Endodermal cell (in vitro differentiated cells): ENCODE measurements around the gene FBLN2. TPM values are rescaled to one million over a fixed set of nuclear protein-coding genes. Genes with fewer than 3 reads are reported as not detected.
A peak's percentile ranks its signal among the peaks of the same experiment; 100 is the strongest.

ENCODE experiments used
- DNase-seq: peaks from one replicate; pipeline ENCODE4 v3.0.0-alpha.2; 2017
- H3K27ac ChIP-seq: 2 replicates; pipeline ENCODE4 v1.5.1; 2013; ENCODE audit warnings: mild to moderate bottlenecking, low read depth, low read length, moderate library complexity
- H3K27me3 ChIP-seq: 2 replicates; pipeline ENCODE4 v1.6.1; 2013; ENCODE audit warnings: mild to moderate bottlenecking, low read length, moderate library complexity; ENCODE audit not compliant: insufficient read depth, control insufficient read depth, poor library complexity, severe bottlenecking
- H3K36me3 ChIP-seq: 2 replicates; pipeline ENCODE4 v1.7.0; 2013; ENCODE audit warnings: mild to moderate bottlenecking, low read length, moderate library complexity; ENCODE audit not compliant: control insufficient read depth, insufficient read depth
- H3K4me1 ChIP-seq: one replicate; pipeline ENCODE4 v1.7.0; 2013; ENCODE audit warnings: low read length; ENCODE audit not compliant: control insufficient read depth, insufficient read depth
- H3K4me3 ChIP-seq: 2 replicates; pipeline ENCODE4 v1.5.1; 2013; ENCODE audit warnings: mild to moderate bottlenecking, low read length, moderate library complexity
- H3K9ac ChIP-seq: 2 replicates; pipeline ENCODE4 v1.6.1; 2013; ENCODE audit warnings: mild to moderate bottlenecking, low read length, moderate library complexity; ENCODE audit not compliant: poor library complexity, severe bottlenecking; ENCODE audit errors: extremely low read depth
- H3K9me3 ChIP-seq: 2 replicates; pipeline ENCODE4 v1.6.1; 2013; ENCODE audit warnings: mild to moderate bottlenecking, low read length, moderate library complexity; ENCODE audit not compliant: control insufficient read depth
- H3K27ac Mint-ChIP-seq: 2 replicates; pipeline ENCODE4 v1.8.0; 2020; ENCODE audit warnings: mixed read lengths
- H3K27me3 Mint-ChIP-seq: 2 replicates; pipeline ENCODE4 v1.8.0; 2021; ENCODE audit warnings: mild to moderate bottlenecking, mixed read lengths; ENCODE audit not compliant: insufficient read depth
- H3K36me3 Mint-ChIP-seq: 2 replicates; pipeline ENCODE4 v1.8.0; 2020; ENCODE audit warnings: low read depth, mixed read lengths
- H3K4me1 Mint-ChIP-seq: 2 replicates; pipeline ENCODE4 v1.8.0; 2020; ENCODE audit warnings: mixed read lengths
- H3K4me3 Mint-ChIP-seq: 2 replicates; pipeline ENCODE4 v1.8.0; 2020; ENCODE audit warnings: mild to moderate bottlenecking, moderate library complexity, mixed read lengths
- H3K9me3 Mint-ChIP-seq: 2 replicates; pipeline ENCODE4 v1.8.0; 2020; ENCODE audit warnings: mild to moderate bottlenecking, mixed read lengths
- WGBS, 2 experiments: methylation state at CpG; one replicate each; pipeline versions ENCODE4 v1.1.5 to v1.1.7; 2013; ENCODE audit warnings: missing lambda C conversion rate in 2 of 2, mixed read lengths in 1 of 2; ENCODE audit not compliant: insufficient coverage in 1 of 2, insufficient read length in 1 of 2; 5-methylcytosine and 5-hydroxymethylcytosine counted together
- total RNA-seq, 2 donors: library from RNA; stranded (reverse); fragmentation: NEBNext Ultra II Directional in 1 of 2; extraction: Animal tissue kit (Norgen Biotek cat#: 25700) in 1 of 2; gene quantifications; 2 replicates in 1 of 2; 3 replicates in 1 of 2; pipeline ENCODE4 v1.2.1, GENCODE V29; 2021
- TF ChIP-seq, protein P1 (sequence below): fragments of 200-600 bp; sonication (generic); conservative IDR thresholded peaks from 2 replicates; pipeline ENCODE4 v1.5.0; 2021; ENCODE audit warnings: antibody characterized with exemption, mild to moderate bottlenecking

The FBLN2 gene
- total RNA-seq, 2 donors from 2014 or later = 86.1 to 136 TPM

DNA sequence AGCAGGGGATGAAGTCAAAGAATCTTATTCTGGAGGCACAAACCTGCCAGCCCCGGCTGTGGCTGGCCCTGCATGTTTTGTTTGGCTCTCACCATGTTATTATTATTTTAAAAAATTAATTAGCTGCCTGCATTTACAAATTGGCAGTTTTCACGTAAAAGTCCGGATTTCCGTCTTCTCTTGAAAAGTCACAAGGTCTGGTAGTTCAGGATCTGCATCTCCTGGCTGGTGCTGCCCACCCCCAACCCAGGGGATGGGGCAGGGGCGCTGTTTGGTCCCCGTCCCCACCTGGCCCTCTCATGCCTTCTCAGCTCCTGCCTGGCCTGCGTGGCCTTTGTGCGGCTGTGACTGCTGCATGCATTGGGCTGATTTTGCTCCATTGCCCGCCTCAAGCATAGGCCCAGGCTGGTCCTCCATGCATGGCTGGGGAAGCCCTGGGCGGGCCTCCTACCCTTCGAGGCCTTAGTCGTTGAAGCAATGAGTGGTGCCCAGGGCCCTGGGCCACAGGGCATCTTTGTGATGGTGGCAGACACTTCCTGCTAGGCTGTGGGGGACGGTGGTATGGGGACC is 2.0 kb downstream of the FBLN2 start:
- no peaks in the 10 kb centered on the region for H3K9me3 Mint-ChIP-seq
- peaks cover 11% of the 10 kb centered on the region for H3K4me1 ChIP-seq
- no peak for DNase-seq
- H3K27me3 Mint-ChIP-seq = peaks cover 15% of the 10 kb centered on the region
- peaks cover 37% of the 10 kb centered on the region for H3K4me1 Mint-ChIP-seq
- no peaks in the 10 kb centered on the region for H3K9me3 ChIP-seq
- H3K36me3 Mint-ChIP-seq = no peaks in the 10 kb centered on the region
- H3K27ac ChIP-seq = no peak overlapping the region
- H3K27me3 ChIP-seq = no peaks in the 10 kb centered on the region
- 89 to 93% methylated on average over 8 to 13 of the region's 13 CpGs for WGBS, 2 experiments
- H3K27ac Mint-ChIP-seq = no peak overlapping the region
- peak overlapping the region; percentile 60 for H3K4me3 Mint-ChIP-seq
- no peaks in the 10 kb centered on the region for H3K36me3 ChIP-seq
- TF ChIP-seq, protein P1, sequence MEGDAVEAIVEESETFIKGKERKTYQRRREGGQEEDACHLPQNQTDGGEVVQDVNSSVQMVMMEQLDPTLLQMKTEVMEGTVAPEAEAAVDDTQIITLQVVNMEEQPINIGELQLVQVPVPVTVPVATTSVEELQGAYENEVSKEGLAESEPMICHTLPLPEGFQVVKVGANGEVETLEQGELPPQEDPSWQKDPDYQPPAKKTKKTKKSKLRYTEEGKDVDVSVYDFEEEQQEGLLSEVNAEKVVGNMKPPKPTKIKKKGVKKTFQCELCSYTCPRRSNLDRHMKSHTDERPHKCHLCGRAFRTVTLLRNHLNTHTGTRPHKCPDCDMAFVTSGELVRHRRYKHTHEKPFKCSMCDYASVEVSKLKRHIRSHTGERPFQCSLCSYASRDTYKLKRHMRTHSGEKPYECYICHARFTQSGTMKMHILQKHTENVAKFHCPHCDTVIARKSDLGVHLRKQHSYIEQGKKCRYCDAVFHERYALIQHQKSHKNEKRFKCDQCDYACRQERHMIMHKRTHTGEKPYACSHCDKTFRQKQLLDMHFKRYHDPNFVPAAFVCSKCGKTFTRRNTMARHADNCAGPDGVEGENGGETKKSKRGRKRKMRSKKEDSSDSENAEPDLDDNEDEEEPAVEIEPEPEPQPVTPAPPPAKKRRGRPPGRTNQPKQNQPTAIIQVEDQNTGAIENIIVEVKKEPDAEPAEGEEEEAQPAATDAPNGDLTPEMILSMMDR = no peak
- no peak overlapping the region for H3K9ac ChIP-seq
- no peak overlapping the region for H3K4me3 ChIP-seq

DNA sequence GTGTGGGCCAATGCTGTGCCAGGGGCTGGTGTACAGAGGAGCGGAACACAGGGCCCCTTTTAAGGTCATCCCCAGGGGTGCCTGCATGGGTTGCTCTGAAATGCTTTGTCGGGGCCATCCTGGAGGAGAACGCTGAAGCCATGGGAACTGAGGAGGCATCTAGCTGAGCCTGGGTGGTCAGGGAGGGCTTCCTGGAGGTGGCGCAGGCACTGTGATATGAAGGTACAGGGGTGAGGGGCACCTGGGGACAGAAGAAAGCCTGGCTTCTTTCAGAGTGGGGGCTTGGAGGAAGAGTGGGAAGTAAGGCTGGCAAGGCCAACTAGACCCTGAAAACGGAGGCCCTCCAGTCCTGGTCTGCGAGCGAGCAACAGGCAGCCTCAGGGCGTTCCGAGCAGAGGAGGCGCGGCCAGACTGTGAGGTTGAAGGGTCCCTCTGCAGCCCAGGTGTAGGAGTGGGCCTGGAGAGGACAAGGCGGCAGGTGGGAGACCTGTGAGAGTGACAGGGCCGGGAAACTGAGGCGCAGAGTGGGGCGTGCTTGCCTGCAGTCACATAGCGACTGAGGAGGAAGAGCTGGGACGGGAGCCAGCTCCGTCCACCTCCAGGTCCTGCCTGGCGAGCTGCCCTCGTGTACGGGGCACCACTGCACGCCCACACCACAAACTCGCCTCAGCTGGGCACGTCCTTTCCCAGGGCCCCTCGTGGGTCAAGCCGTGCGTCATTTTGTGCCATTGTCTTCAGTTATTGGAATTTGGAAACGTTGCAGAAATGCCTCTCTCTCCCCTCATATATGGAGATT is 4.1 kb downstream of the FBLN2 start:
- H3K36me3 ChIP-seq = no peaks in the 10 kb centered on the region
- WGBS, 2 experiments = 89 to 90% methylated on average over 18 to 28 of the region's 28 CpGs
- no peak overlapping the region for H3K27ac ChIP-seq
- H3K9ac ChIP-seq = no peak overlapping the region
- no peak overlapping the region for H3K4me3 Mint-ChIP-seq
- DNase-seq = no peak
- no peaks in the 10 kb centered on the region for H3K36me3 Mint-ChIP-seq
- TF ChIP-seq, protein P1 = no peak
- peaks cover 23% of the 10 kb centered on the region for H3K4me1 Mint-ChIP-seq
- no peaks in the 10 kb centered on the region for H3K9me3 ChIP-seq
- peaks cover 7% of the 10 kb centered on the region for H3K4me1 ChIP-seq
- no peak overlapping the region for H3K4me3 ChIP-seq
- H3K9me3 Mint-ChIP-seq = no peaks in the 10 kb centered on the region
- peaks cover 14% of the 10 kb centered on the region for H3K27me3 Mint-ChIP-seq
- no peak overlapping the region for H3K27ac Mint-ChIP-seq
- no peaks in the 10 kb centered on the region for H3K27me3 ChIP-seq

DNA sequence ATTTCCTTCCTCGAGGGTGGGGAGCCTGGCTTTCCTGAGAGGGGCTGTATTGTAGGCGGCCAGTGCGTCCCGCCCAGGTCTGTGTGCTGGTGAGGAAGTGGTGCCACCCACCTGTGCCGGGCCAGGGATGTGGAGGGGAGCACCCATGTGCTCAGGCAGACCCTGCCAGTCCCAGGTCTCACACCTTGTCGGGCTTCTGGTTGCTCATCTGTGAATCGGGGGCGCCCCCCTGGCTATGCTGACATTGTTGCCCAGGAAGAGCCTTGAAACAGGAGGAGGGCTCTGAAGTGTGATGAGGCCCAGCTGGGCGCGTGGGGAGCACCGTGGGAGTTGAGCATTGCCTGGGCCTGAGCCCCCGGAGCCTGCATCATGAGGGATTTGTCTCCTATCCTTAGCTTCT is 4.8 kb downstream of the FBLN2 start:
- Mint-ChIP-seq H3K36me3 (no peaks in the 10 kb centered on the region), H3K27me3 (peaks cover 10% of the 10 kb centered on the region), H3K4me1 (peaks cover 19% of the 10 kb centered on the region), H3K4me3 (no peak overlapping the region), H3K27ac (no peak overlapping the region), H3K9me3 (no peaks in the 10 kb centered on the region)
- TF ChIP-seq, protein P1 = no peak
- WGBS, 2 experiments = 83 to 100% methylated on average over 3 to 12 of the region's 12 CpGs
- no peak overlapping the region for H3K4me3 ChIP-seq
- H3K9me3 ChIP-seq = no peaks in the 10 kb centered on the region
- H3K9ac ChIP-seq = no peak overlapping the region
- H3K4me1 ChIP-seq = peaks cover 7% of the 10 kb centered on the region
- no peak for DNase-seq
- H3K36me3 ChIP-seq = no peaks in the 10 kb centered on the region
- H3K27me3 ChIP-seq = no peaks in the 10 kb centered on the region
- no peak overlapping the region for H3K27ac ChIP-seq
